Measurements from ENCODE around the gene TTC17.
"Not testable (repeated sequence)": the region's sequence is repeated elsewhere in the genome, so short reads cannot be mapped to it uniquely, and the experiment has no call there.

Gene TTC17

GRCh38 chr11:43418197-43418596 is 59.5 kb downstream of the TTC17 start:
- Histone ChIP-seq H3K4me2 (ENCODE audit: low read depth, low read length, poor library complexity, severe bottlenecking) (no peak overlapping the region), H3K9me3 (ENCODE audit: insufficient read depth, low read length) (no peaks in the 10 kb centered on the region), H2AFZ (ENCODE audit: low read depth, low read length, severe bottlenecking) (no peak overlapping the region), H3K27me3 (ENCODE audit: low read length) (no peaks in the 10 kb centered on the region), H3F3A (ENCODE audit: insufficient read depth) (peaks cover 14% of the 10 kb centered on the region; the same call in 1 of the 2 replicates), H3K9me2 (replicated peaks; ENCODE audit: insufficient read depth, low read length) (no peaks in the 10 kb centered on the region), H4K20me1 (ENCODE audit: low read depth, low read length) (no peaks in the 10 kb centered on the region), H3K36me3 (ENCODE audit: low read length) (peaks cover 13% of the 10 kb centered on the region), H3K4me3 (ENCODE audit: insufficient read depth, low read length, poor library complexity, severe bottlenecking) (no peak overlapping the region), H3K9ac (ENCODE audit: low read length) (no peak overlapping the region), H3K79me2 (ENCODE audit: insufficient read depth, low read length) (no peaks in the 10 kb centered on the region), H3K27ac (ENCODE audit: low read depth, low read length) (no peak overlapping the region)
- no peak for TF ChIP-seq EZH2phosphoT487 (conservative IDR thresholded peaks at IDR 0.05; ENCODE audit: low read length)
- TF ChIP-seq CTCF (IDR thresholded peaks at IDR 0.05; ENCODE audit: insufficient read depth, low read length, poor library complexity, severe bottlenecking), result no peak

- Histone ChIP-seq H3K36me3 (ENCODE audit: low read length) (peaks cover 11% of the 10 kb centered on the region), H2AFZ (ENCODE audit: low read depth, low read length, severe bottlenecking) (no peak overlapping the region), H3K27ac (ENCODE audit: low read depth, low read length) (no peak overlapping the region), H3K9ac (ENCODE audit: low read length) (no peak overlapping the region), H3K4me3 (ENCODE audit: insufficient read depth, low read length, poor library complexity, severe bottlenecking) (no peak overlapping the region), H3K27me3 (ENCODE audit: low read length) (no peaks in the 10 kb centered on the region), H3K79me2 (ENCODE audit: insufficient read depth, low read length) (no peaks in the 10 kb centered on the region), H4K20me1 (ENCODE audit: low read depth, low read length) (no peaks in the 10 kb centered on the region), H3K9me2 (replicated peaks; ENCODE audit: insufficient read depth, low read length) (no peaks in the 10 kb centered on the region), H3K9me3 (ENCODE audit: insufficient read depth, low read length) (no peaks in the 10 kb centered on the region), H3F3A (ENCODE audit: insufficient read depth) (peaks cover 14% of the 10 kb centered on the region; the same call in 1 of the 2 replicates), H3K4me2 (ENCODE audit: low read depth, low read length, poor library complexity, severe bottlenecking) (no peak overlapping the region)
- TF ChIP-seq EZH2phosphoT487 (conservative IDR thresholded peaks at IDR 0.05; ENCODE audit: low read length) (no peak), CTCF (IDR thresholded peaks at IDR 0.05; ENCODE audit: insufficient read depth, low read length, poor library complexity, severe bottlenecking) (peak; percentile 75)
These were observed 60.7 kb downstream of the TTC17 start for GRCh38 chr11:43419460-43419859.

GRCh38 chr11:43427971-43428370 is 69.3 kb downstream of the TTC17 start:
- H2AFZ ChIP-seq (ENCODE audit: low read depth, low read length, severe bottlenecking), result no peak overlapping the region
- no peaks in the 10 kb centered on the region for H3K79me2 ChIP-seq (ENCODE audit: insufficient read depth, low read length)
- H3F3A ChIP-seq (ENCODE audit: insufficient read depth), result no peaks in the 10 kb centered on the region
- H4K20me1 ChIP-seq (ENCODE audit: low read depth, low read length), result no peaks in the 10 kb centered on the region
- H3K9me2 ChIP-seq (replicated peaks; ENCODE audit: insufficient read depth, low read length), result no peaks in the 10 kb centered on the region
- H3K27ac ChIP-seq (ENCODE audit: low read depth, low read length), result no peak overlapping the region
- H3K36me3 ChIP-seq (ENCODE audit: low read length), result no peaks in the 10 kb centered on the region
- no peaks in the 10 kb centered on the region for H3K27me3 ChIP-seq (ENCODE audit: low read length)
- no peaks in the 10 kb centered on the region for H3K9me3 ChIP-seq (ENCODE audit: insufficient read depth, low read length)
- no peak overlapping the region for H3K4me2 ChIP-seq (ENCODE audit: low read depth, low read length, poor library complexity, severe bottlenecking)
- no peak overlapping the region for H3K4me3 ChIP-seq (ENCODE audit: insufficient read depth, low read length, poor library complexity, severe bottlenecking)
- H3K9ac ChIP-seq (ENCODE audit: low read length), result no peak overlapping the region
- no peak for TF ChIP-seq EZH2phosphoT487 (conservative IDR thresholded peaks at IDR 0.05; ENCODE audit: low read length)
- no peak for TF ChIP-seq CTCF (IDR thresholded peaks at IDR 0.05; ENCODE audit: insufficient read depth, low read length, poor library complexity, severe bottlenecking)

- not testable (repeated sequence) for H3K9me2 ChIP-seq (replicated peaks; ENCODE audit: insufficient read depth, low read length); H3K9me3 ChIP-seq (ENCODE audit: insufficient read depth, low read length); H3K36me3 ChIP-seq (ENCODE audit: low read length); H3K9ac ChIP-seq (ENCODE audit: low read length); H2AFZ ChIP-seq (ENCODE audit: low read depth, low read length, severe bottlenecking); H3F3A ChIP-seq (ENCODE audit: insufficient read depth); H3K79me2 ChIP-seq (ENCODE audit: insufficient read depth, low read length); H4K20me1 ChIP-seq (ENCODE audit: low read depth, low read length); H3K4me3 ChIP-seq (ENCODE audit: insufficient read depth, low read length, poor library complexity, severe bottlenecking); H3K27me3 ChIP-seq (ENCODE audit: low read length); H3K4me2 ChIP-seq (ENCODE audit: low read depth, low read length, poor library complexity, severe bottlenecking); H3K27ac ChIP-seq (ENCODE audit: low read depth, low read length)
These were observed 72.2 kb downstream of the TTC17 start for GRCh38 chr11:43430916-43431315.

Data from SU-DHL-6 (cell line).